ENCODE results near the gene TMEM212.

TMEM212 gene

GRCh38 chr3:171802590-171802956 is 40.6 kb upstream of the TMEM212 start:
- no peak for ATAC-seq (ENCODE audit: insufficient read depth, low read depth)
- Histone ChIP-seq H4K20me1 (ENCODE audit: insufficient read depth, low read length) (no peaks in the 10 kb centered on the region), H2AFZ (ENCODE audit: low read depth, low read length) (no peak overlapping the region), H3K9me3 (ENCODE audit: insufficient read depth, low read length, severe bottlenecking) (no peaks in the 10 kb centered on the region), H3K4me3 (ENCODE audit: low read depth in 1 of 2, low read length in 2 of 2) (no peak overlapping the region), H3K79me2 (ENCODE audit: insufficient read depth, low read length) (no peaks in the 10 kb centered on the region), H3K9ac (ENCODE audit: low read depth, low read length) (no peak overlapping the region), H3K4me2 (ENCODE audit: insufficient read depth, low read length) (no peak overlapping the region), H3K36me3 (ENCODE audit: insufficient read depth, low read length) (no peaks in the 10 kb centered on the region), H3K27me3 (ENCODE audit: insufficient read depth, low read length, poor library complexity) (no peaks in the 10 kb centered on the region), H3K27ac (ENCODE audit: low read length) (no peak overlapping the region), H3K4me1 (ENCODE audit: insufficient read depth, low read length) (no peaks in the 10 kb centered on the region)
- TF ChIP-seq EZH2 (IDR thresholded peaks at IDR 0.05; ENCODE audit: borderline replicate concordance, low read depth, low read length, severe bottlenecking) (no peak), CTCF (IDR thresholded peaks at IDR 0.05; ENCODE audit: borderline replicate concordance, extremely low read depth, low read length, poor library complexity, severe bottlenecking) (no peak)
- no peak for DNase-seq

DNA sequence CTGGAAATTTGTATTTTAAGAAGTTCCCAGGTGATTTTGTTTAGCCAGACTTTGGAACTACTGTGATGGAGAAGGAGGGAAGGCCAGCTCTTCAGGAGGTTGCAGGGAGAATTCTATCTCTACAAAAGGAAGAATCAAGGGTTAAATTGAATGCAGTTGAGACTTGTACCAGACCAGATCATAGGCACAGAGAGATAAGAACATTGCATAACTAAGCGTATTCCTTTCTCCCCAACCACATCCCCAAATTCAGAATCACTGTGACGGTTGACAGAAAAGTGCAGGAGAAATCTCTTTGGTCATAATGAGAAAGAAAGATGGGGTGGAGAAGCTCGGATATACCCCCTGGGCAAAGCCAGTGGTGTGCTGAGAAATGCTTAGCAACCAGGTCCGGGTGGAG is 40.1 kb upstream of the TMEM212 start:
- H2AFZ ChIP-seq (ENCODE audit: low read depth, low read length), result no peak overlapping the region
- H3K36me3 ChIP-seq (ENCODE audit: insufficient read depth, low read length), result no peaks in the 10 kb centered on the region
- no peak overlapping the region for H3K9ac ChIP-seq (ENCODE audit: low read depth, low read length)
- H3K4me3 ChIP-seq (ENCODE audit: low read depth in 1 of 2, low read length in 2 of 2), result no peak overlapping the region
- H3K4me2 ChIP-seq (ENCODE audit: insufficient read depth, low read length), result no peak overlapping the region
- no peak for ATAC-seq (ENCODE audit: insufficient read depth, low read depth)
- H3K27me3 ChIP-seq (ENCODE audit: insufficient read depth, low read length, poor library complexity), result no peaks in the 10 kb centered on the region
- no peak overlapping the region for H3K27ac ChIP-seq (ENCODE audit: low read length)
- no peak for DNase-seq
- TF ChIP-seq CTCF (IDR thresholded peaks at IDR 0.05; ENCODE audit: borderline replicate concordance, extremely low read depth, low read length, poor library complexity, severe bottlenecking) (no peak), EZH2 (IDR thresholded peaks at IDR 0.05; ENCODE audit: borderline replicate concordance, low read depth, low read length, severe bottlenecking) (no peak)
- no peaks in the 10 kb centered on the region for H3K79me2 ChIP-seq (ENCODE audit: insufficient read depth, low read length)
- no peaks in the 10 kb centered on the region for H3K4me1 ChIP-seq (ENCODE audit: insufficient read depth, low read length)
- H4K20me1 ChIP-seq (ENCODE audit: insufficient read depth, low read length), result no peaks in the 10 kb centered on the region
- no peaks in the 10 kb centered on the region for H3K9me3 ChIP-seq (ENCODE audit: insufficient read depth, low read length, severe bottlenecking)

DNA sequence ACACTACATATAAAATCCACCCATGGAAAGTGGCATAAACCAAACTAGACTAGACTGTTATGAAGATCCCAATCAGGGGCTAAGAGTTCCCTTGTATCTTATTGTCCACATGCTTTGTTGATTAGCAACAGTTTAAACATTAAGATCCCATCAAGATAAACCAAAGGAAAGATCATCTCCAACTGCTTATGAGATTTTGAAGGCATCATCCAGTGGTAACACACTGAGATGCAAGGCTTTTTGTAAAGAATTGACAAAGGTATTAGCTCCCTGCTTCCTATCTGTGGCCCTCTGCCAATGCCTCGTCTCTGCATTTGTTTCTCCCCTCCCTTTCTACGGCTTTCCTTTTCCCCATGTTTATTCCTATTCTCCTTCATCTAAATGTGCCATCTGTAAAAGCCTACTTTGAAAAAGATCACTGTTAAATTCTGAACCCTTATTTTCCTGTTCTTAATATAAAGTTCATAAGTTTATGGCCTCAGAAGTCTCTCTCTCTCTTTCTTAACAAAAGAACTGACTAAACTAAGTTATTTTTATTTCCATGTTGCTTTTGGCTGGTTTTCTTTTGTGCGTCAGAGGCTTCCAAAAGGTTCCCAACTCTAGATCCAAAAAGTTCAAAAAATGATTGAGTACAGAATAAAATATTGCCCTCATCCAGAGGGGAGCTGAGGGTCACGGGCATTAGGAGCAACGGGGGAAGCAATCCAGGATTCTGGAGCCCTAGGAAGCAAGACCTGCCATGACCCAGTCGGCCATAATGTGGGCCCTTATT is 38.3 kb upstream of the TMEM212 start:
- TF ChIP-seq CTCF (IDR thresholded peaks at IDR 0.05; ENCODE audit: borderline replicate concordance, extremely low read depth, low read length, poor library complexity, severe bottlenecking), result no peak
- TF ChIP-seq EZH2 (IDR thresholded peaks at IDR 0.05; ENCODE audit: borderline replicate concordance, low read depth, low read length, severe bottlenecking), result no peak
- H3K4me2 ChIP-seq (ENCODE audit: insufficient read depth, low read length), result no peak overlapping the region
- no peaks in the 10 kb centered on the region for H3K36me3 ChIP-seq (ENCODE audit: insufficient read depth, low read length)
- no peaks in the 10 kb centered on the region for H3K9me3 ChIP-seq (ENCODE audit: insufficient read depth, low read length, severe bottlenecking)
- no peak for ATAC-seq (ENCODE audit: insufficient read depth, low read depth)
- H4K20me1 ChIP-seq (ENCODE audit: insufficient read depth, low read length), result no peaks in the 10 kb centered on the region
- H3K4me1 ChIP-seq (ENCODE audit: insufficient read depth, low read length), result no peaks in the 10 kb centered on the region
- H3K9ac ChIP-seq (ENCODE audit: low read depth, low read length), result no peak overlapping the region
- no peak overlapping the region for H3K4me3 ChIP-seq (ENCODE audit: low read depth in 1 of 2, low read length in 2 of 2)
- no peak for DNase-seq
- H3K79me2 ChIP-seq (ENCODE audit: insufficient read depth, low read length), result no peaks in the 10 kb centered on the region
- no peak overlapping the region for H3K27ac ChIP-seq (ENCODE audit: low read length)
- no peaks in the 10 kb centered on the region for H3K27me3 ChIP-seq (ENCODE audit: insufficient read depth, low read length, poor library complexity)
- H2AFZ ChIP-seq (ENCODE audit: low read depth, low read length), result no peak overlapping the region
